NCI-H187 treated with DMSO at 0.1 percent for 48 hours (cell line): ENCODE results near the gene PAQR9.

ENCODE experiments used
- DNase-seq: peaks from one replicate; lab custom pipeline; 2025; lab: John Stamatoyannopoulos, UW

Gene PAQR9

DNA sequence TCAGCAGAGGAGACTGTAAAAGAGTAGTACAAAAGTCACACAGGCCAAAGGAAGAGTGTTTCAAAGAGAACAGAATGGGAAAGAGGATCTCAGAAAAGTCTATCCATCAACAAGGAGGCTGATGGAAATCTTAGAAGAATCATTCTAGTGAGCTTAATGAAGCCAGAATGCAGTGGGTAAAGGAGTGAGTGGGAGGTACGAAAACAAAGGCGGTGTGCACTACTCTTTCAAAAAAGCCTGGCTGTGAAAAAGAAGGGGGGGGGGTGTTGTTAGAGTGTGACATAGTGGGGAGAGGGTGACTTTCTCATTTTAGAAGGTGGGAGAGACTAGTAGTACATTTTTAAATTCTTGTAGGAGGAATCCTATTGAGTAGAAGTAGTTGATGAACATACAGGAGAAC is 11.7 kb downstream of the PAQR9 start:
- DNase-seq: no peak

DNA sequence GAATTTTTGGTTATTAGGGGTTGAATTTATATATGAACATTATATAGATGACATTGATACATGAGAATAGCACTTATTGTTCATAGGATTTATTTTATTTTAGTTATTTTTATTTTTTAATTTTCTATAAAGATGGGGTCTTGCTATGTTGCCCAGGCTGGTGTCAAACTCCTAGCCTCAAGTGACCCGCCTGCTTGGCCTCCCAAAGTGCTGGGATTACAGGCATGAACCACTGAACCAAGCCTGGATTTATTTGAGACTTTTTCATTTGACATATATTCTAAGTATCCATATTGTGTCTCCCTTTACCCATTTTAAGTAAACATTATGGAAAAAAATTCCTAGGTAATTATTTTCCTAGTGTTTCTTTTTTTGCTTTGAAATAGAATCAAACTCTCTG is 12.5 kb downstream of the PAQR9 start:
- no peak for DNase-seq

DNA sequence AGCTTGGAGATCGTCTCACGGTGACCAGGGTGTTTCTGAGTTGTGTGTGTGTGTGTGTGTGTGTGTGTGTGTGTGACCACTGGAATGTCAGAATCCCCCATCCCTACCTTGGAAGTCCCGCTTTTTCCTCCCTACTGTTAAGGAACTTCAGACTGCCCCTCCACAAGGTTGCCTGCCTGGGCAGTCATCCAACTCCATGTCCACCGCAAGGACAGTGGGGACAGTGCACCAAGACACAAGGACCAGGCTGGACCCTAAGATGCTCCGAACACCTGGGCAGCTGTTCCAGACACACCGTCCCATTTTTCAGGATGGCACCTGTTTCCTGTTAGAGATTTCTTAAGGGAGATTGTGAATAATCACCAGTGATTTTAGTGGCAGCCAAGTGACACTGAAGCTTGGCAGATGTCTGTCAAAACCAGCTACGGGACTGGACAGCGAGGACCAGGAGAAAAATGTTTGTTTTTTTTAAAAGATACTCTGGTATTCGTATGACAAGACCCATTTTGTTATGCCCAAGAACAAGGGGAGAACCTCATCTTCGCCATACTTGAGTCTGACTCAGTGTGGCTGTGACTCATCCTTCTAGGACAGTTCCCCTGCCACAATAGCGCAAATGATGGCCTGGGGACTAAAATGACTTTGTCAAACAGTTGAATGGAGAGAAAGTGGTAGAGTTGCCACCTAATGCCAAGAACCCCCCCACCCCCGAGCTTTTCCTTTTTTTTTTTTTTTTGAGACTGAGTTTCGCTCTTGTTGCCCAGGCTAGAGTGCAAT is 15.5 kb downstream of the PAQR9 start:
- no peak for DNase-seq

DNA sequence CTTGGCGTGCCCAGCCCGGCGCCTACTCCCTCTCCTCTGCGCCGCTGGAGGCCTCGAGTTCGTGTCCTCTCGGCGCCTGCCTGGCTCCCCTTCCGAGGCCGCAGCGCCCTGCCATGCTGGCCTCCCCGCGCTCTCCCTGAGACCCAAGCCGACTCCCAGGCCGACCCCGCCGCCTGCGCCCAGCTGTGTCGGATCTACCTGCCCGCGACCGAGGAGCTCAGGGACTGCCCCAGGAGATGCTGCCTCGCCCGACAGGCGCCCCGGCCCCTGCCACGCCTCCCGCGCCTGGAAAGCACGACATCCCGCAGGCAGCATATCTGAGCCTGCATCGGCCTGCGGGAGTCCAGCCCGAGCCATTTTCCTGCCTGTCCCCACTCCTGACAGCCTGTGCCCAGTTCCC is 16.1 kb downstream of the PAQR9 start:
- no peak for DNase-seq

DNA sequence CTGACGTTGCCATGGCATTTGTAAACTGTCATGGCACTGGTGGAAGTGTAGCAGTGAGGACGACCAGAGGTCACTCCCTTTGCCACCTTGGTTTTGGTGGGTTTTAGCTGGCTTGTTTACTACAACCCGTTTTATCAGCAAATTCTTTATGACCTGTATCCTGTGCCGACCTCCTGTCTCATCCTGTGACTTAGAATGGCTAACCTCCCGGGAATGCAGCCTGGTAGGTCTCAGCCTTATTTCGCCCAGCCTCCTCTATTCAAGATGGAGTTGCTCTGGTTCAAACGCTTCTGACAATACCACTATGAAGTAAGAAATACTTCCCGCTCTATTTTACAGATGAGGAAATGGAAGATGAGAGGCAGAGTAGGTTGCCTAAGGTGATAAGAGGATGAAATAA is 16.6 kb downstream of the PAQR9 start:
- DNase-seq: no peak

DNA sequence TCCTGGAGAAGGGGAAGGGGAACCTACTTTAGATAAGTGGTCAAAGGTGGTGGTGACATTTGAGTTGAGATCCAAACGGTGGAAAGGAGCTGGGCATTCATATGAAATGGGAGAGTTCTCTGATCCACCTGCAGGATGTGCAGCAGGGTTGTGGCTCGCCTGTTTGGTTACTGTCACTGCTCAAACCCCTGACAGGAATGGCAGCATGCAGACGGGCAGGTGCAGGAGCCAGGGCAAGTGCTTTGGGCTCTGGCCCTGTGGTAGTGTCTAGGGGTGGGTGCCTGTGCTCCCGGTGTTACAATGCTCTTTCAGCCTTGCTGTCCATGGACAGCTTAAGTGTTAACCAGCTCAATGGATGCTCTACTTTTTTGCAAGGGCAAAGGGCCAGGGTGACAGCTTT is 18.5 kb downstream of the PAQR9 start:
- DNase-seq: no peak

DNA sequence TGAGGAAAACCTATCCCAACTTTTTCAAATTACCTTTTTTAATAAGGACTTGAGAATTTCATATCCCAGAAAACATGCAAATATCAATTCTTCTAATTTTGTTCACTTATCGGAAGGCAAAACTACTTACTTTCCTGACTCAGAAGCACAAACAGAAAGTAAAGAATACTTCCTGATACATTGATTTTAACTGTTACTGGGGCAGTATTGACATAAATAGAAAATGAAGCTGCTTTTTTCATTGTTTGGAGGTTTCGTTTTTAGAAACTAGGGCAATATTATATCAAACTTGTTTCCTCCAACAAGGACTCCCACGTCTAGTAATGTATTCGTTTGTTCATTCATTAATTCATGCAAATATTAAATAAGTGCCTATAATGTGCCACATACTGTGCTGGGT is 19.1 kb downstream of the PAQR9 start:
- no peak for DNase-seq

DNA sequence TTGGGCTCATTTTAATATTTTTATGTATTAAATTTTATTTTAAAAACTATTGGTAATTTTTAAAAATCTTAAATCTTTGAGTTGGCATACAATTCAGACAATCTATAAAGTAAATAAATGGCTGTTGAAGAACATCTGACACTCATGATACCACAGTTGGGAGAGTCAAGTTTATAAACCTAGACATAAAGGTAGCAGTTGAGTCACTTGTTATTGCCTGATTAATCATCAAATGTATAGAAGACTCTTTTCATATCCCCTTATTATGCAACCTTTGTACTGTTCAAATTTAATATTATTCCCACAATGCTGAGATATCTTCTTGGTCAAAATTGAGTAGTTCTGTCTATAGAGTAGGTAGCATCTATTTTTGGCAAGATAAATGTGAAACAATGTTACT is 19.6 kb downstream of the PAQR9 start:
- no peak for DNase-seq

DNA sequence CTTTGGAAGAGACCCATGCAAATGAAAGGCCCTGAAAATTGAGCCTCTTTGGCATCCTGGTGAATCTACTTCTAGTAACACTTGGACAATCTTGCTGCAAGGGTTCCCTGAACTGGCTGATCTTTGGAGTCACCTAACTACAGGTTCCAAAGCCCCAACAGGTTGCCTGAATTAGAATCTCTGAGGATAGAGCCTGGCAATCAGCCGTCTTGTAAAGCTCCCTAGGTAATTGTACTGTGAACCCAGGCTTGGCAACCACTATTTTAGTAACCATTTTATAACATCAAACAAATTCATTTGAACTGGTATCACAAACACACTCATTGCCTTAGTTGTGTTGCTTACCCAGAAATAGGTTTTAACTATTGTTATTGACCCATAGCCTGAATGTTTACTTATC is 20.1 kb downstream of the PAQR9 start:
- DNase-seq: no peak

DNA sequence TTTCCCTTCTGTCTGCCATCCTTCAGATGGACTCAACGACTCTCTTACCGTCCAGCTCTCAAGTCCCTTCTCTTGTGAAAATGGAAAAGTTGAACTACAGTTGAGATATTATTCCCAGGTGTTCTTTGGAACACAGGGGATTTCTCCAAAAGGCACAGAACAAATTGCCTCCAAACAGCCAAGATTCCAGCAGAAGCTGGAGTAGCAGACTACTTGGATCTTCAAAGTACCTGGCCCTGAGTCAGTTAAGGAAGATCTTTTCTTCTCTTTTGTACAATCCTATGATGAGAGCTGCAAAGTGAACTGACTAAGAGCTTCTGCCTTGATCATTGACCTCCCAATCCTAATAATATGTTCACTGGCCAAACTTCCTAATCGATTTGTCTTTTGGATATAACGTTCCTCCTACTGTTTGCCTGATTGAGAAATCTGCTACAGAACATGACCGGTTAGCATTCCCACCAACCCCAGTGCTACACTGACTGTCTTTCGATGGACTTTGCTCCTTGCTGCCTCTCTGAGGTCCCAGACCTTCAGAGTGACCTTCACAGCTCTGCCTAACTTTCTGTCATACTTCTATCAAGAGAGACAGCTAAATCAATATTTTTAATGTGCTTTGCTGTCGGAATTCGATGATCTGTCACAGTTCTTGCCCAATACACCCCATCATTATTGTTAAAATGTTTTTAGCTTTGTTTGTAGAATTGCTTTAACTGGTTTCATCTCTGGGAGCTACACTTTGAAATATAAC is 21.9 kb downstream of the PAQR9 start:
- no peak for DNase-seq

DNA sequence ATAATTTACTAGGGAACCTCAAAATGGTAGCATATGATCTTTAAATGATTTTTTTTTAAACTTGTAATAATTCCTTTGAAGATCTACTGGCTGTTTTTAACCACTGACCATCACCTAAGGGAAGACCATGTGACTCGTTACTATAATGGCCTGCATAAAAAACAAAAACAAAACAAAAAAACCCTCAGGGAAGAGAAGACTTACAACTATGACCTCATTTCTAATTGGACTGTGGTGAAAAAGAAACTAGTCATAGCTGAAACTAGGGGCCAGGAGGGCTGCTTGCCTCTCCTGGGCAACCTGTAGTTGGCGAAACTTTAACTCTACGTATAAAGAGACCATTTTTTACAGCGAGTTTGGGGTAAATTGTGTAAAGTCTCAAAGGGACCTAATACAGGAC is 23.0 kb downstream of the PAQR9 start:
- no peak for DNase-seq

DNA sequence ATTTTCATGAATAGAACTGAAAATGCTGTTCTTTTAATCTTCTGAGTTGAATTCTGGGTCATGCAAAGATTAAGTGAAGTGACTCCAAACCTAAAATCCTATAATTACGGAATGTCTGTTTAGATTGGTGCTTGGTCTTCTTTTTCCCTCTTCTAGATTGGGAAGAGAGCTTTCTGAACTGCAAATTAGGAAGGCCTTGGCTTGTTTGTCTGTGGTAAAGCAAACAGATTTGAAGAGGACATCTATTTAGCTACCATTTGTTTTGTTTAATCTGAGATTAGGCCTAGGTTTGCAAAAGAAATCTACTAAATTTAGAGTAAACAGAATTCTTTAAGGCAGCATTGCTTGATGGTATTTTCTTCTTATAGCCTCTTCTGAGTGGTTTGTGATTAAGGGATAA is 23.5 kb downstream of the PAQR9 start:
- no peak for DNase-seq

DNA sequence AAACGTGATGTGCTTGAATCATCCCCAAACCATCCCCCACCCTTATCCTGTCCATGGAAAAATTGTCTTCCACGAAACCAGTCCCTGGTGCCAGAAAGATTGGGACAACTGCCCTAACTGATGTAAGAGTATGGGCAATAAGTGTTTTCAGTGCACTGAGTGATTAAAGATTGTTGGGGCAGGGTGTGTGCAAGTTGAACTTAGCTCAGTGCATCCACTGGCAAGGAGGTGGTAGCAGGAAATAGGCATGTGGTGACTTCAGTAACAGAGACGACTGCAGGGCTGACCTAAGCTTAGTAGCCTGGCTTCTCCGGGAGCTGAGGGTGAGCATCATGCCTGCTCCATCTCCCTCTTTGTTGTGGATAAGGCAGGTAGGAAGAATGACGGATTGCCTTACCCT is 27.5 kb downstream of the PAQR9 start:
- DNase-seq: no peak

DNA sequence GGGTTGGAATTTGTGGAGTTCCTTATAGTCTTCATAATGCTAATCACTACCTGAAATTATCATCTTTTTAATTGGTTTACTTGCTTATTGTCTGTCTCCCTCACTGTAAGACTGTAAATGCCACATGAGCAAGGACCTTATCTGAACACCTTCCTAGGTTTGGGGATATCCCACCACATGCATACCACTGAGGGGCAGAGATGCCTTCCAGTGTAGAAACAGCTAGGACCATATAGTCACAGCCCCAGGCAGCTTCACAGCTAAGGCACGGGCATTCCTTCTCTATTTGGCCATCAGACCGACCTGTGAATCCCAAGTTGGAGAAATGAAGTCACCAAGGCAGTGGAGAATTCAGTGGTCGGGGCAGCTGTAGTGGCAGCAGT is 28.6 kb downstream of the PAQR9 start:
- no peak for DNase-seq

DNA sequence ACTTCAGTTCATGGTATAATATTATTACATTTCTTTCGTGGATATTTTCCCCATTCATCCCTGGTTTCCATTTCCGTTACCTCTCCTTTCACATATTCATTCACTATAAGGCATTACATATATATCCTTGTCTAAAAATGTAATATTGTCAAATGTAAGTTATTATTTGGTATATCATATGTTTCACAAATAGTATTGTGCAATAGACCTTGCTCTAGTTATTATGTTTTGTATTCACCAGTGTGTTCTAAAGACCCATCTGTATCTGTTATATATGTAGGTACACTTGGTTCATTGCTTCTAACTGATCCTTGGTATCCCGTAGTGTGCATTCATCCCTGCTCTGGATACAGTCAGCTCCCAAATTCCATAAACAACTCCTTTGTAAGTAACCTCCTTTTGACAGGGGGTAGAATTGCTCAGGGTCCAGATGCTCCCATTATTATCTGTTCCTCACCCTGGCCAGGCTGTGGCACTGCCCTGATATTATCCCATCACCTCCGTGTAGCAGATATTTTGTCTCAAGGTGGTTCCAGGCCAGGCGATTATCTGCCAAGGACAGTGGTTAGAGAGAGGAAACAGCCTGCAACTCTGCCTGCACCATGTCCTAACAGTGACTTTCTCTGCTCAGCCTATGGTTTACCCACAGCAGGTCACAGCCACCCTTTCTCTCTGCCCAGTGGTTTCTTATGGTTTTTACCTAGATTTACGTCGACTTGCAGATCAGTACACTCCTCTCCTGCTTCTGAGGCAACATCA is 29.2 kb downstream of the PAQR9 start:
- no peak for DNase-seq

DNA sequence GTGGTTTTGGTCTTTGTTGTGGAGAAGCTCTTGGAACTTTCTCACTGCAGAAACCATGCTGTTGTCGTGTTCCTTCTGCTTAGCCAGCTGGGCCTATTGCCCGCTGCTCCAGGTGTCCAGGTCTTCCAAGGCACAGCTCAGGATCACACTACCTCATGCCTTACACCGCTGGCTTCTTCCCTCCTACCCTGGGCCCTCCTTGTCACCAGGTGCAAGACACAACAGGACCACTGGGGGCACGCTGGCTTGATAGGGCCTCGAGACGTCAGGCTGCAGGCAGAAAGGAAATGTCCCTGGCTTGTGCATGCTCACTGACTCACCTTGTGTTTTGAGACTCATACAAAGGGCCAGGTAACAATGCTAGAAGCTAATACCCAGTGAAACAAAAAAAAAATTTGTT is 32.3 kb downstream of the PAQR9 start:
- no peak for DNase-seq

DNA sequence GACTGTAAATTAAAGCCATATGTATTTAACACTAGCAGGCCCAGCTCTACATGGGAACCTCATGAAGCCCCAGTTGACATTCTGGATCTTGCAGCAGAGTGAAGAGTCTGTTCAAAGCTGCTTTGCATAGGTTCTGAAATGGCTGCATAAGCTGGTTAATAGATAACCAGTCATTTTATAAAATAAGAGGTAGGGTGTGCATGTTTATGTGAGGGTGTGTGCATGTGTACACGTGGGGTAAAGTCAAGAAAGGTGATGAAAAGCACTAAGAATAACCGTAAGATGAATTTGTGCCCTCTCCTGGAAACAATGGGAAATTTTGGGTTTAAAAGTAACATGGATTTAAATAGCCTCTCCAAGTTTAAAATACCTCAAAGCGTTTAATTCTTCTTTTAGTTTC is 33.0 kb downstream of the PAQR9 start:
- DNase-seq: no peak

DNA sequence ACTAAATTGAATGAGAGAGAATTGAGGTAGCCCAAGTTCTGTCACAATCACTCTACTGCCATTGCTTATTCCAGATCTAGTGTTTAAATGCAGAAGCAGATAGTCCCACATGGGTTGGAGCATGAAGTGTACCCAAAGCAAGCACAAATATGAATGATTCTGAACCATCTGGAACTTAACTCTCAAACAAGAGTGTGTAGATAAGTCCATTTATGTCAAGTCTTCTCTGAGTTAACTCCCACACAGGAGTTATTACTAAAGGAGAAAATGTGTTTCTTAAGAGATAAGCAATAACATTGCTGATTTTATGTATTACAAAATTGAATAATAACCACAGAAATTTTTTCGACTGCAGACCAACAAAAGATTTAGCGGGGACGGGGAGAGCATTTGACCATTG is 33.6 kb downstream of the PAQR9 start:
- no peak for DNase-seq

DNA sequence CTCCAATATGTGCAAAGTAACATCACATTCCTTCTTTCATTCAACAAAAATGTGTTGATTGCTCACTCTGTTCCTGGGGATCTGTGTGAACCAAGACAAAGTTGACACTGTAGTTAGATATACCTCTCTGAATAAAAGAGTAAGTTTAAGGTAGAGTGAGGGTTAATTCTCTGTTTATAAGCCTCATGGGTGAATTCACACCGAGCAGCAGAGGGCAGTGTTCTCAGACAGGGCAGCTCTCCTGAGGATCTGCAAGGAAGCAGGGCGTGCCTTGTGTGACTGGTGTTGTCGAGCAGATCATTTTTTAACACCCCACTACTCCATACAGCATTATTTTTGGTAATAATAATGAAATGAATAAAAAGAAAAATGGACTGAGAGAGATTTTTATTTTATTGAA is 34.4 kb downstream of the PAQR9 start:
- DNase-seq: no peak

DNA sequence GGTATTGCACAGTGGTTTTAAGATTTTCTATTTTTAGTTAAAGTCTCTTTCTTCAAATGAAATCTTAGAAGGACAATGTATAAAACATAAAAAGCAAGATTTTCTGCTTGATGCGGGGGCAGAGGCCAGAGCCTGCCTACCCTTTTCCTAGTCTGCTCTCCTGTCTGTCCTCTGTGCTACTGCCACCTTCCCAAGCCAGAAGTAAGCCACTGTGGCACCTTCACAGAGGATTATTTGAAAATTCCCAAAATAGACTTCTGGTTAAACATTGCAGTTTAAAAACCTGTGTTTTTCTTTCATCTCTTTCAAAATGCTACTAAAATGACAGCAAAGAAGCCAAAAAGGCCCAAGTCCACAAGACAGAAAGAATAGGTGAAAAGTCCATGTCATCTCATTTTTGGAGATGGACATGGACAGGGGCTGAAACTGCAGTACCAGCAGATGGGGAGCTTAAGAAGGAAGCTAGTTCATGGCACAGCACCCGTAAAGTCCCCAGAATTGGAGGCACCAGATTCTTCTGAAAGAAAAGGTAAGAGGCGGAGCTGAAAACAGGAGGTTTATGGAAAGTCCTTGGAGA is 37.0 kb downstream of the PAQR9 start:
- no peak for DNase-seq

DNA sequence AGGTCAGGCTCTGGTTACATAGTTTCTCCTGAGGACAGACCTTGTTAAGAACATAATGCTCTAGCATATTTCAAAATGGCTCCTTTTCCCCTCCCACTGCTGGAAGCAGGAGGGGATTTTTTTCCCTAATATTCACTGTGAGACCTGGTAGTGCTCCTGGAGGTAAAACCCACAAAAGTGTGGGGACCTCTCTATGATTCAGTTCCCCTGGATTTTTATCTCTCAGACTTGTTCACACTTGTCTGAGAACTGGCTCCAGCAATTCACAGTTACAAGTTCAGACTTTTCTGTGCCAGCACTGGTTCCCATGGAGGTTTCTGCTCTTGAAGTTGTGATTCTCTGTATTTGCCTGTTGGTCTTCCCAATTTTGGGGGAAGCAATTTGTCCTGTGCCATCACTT is 38.3 kb downstream of the PAQR9 start:
- DNase-seq: no peak

DNA sequence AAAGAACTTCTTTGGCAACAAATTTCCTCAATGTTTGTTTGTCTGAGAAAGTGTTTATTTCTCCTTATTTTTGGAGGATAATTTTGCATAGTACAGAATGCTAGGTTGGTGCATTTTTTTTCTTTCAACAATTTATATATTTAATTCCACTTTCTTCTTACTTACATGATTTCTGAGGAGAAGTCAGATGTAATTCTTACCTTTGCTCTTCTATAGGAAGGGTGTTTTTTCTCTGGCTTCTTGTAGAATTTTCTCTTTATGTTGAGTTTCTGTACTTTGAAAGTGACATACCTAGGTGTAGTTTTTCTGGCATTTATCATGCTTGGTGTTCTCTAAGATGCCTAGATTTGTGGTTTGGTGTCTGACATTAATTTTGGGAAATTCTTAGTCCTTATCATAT is 39.8 kb downstream of the PAQR9 start:
- no peak for DNase-seq

DNA sequence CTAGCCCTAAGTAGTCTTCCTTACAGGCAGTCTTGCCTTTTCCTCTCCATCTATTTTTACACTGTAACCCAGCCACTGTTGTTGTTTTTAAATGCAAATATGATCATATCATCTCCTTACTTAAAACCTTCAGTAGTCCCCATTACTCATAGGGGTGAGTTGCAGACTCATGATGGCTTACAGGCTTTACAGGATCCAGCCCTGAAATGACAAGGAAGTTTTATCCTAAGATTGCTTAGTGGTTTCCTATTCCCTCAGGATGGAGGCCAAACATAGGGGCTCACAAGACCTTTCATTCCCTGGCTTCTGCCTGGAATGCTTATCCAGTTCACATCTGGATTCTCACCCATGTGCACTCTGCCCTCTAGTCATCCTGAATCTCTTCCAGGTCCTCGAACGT is 46.9 kb downstream of the PAQR9 start:
- DNase-seq: no peak
